Anterior cingulate cortex (tissue), 58 donors: Measurements from ENCODE around the gene ZSWIM1.

Experiments
- DNase-seq, 58 donors: peaks; one replicate each; lab custom pipeline; 2025; lab: John Stamatoyannopoulos, UW

The ZSWIM1 gene

GRCh38 chr20:45904583-45905504, 23.8 kb downstream of the ZSWIM1 start:
- no peak for DNase-seq

- DNase-seq, result no peak
These were observed 24.6 kb downstream of the ZSWIM1 start for GRCh38 chr20:45905505-45906079.

- no peak for DNase-seq
These were observed 26.4 kb downstream of the ZSWIM1 start for GRCh38 chr20:45907219-45907948.

- no peak for DNase-seq
These were observed 27.1 kb downstream of the ZSWIM1 start for GRCh38 chr20:45908084-45908483.

- DNase-seq, result no peak
These were observed 28.3 kb downstream of the ZSWIM1 start for GRCh38 chr20:45909336-45909808.

GRCh38 chr20:45909817-45910669, 29.0 kb downstream of the ZSWIM1 start:
- no peak for DNase-seq

- peak; percentile 10 to 93 (median 75) for DNase-seq
These were observed 29.9 kb downstream of the ZSWIM1 start for GRCh38 chr20:45910670-45911485.

GRCh38 chr20:45911486-45912343, 30.7 kb downstream of the ZSWIM1 start, which contains the start of gene PLTP:
Gene PLTP (minus strand): TSS chr20:45912155. CDS start chr20:45911452, 703 bp downstream.
- DNase-seq, result peak in 56 of 58 donors; percentile 7 to 85 (median 70)

GRCh38 chr20:45912344-45912682, 31.3 kb downstream of the ZSWIM1 start:
- DNase-seq, result no peak

GRCh38 chr20:45913116-45913515, 32.1 kb downstream of the ZSWIM1 start:
- no peak for DNase-seq

GRCh38 chr20:45917790-45918141, 36.7 kb downstream of the ZSWIM1 start:
- peak in 23 of 58 donors; percentile 5 to 58 (median 16) for DNase-seq

GRCh38 chr20:45918182-45918737, 37.2 kb downstream of the ZSWIM1 start:
- peak in 4 of 58 donors; percentile 9 to 45 (median 24) for DNase-seq

- DNase-seq, result no peak
These were observed 37.9 kb downstream of the ZSWIM1 start for GRCh38 chr20:45918779-45919537.

- DNase-seq, result no peak
These were observed 38.7 kb downstream of the ZSWIM1 start for GRCh38 chr20:45919542-45920399.

GRCh38 chr20:45920462-45921336, 39.7 kb downstream of the ZSWIM1 start:
- DNase-seq, result no peak
